OCI-LY3 (cell line): Measurements from ENCODE around the gene BCR.

Experiments used
- H2AFZ ChIP-seq: fragments of 200-600, 300-600 bp; shearing (Covaris generic); 2 replicates; pipeline ENCODE4 v1.6.0; 2014; ENCODE audit warnings: antibody characterized with exemption, low read depth, low read length
- H3K27ac ChIP-seq: fragments of 200-600, 300-600 bp; sonication (generic); 2 replicates; pipeline ENCODE4 v1.5.1; 2014; ENCODE audit warnings: mild to moderate bottlenecking, low read length, moderate library complexity, mixed read lengths
- H3K27me3 ChIP-seq: fragments of 200-600, 300-600 bp; sonication (generic); 2 replicates; pipeline ENCODE4 v1.6.1; 2014; ENCODE audit warnings: low read depth, low read length, mixed read lengths
- H3K36me3 ChIP-seq: fragments of 200-600, 300-600 bp; sonication (generic); replicated peaks from 2 replicates; pipeline ENCODE3; 2014; ENCODE audit warnings: low read depth, low read length, mixed read lengths
- H3K4me1 ChIP-seq: fragments of 300-600, 200-600 bp; sonication (generic); 2 replicates; pipeline ENCODE4 v1.6.1; 2014; ENCODE audit warnings: low read length, mixed read lengths
- H3K4me2 ChIP-seq: fragments of 200-600, 300-600 bp; sonication (generic); 2 replicates; pipeline ENCODE4 v1.6.1; 2014; ENCODE audit warnings: low read length, mixed read lengths
- H3K4me3 ChIP-seq: fragments of 300-600, 200-600 bp; sonication (generic); 2 replicates; pipeline ENCODE4 v1.5.1; 2014; ENCODE audit warnings: antibody characterized with exemption, mild to moderate bottlenecking, low read length, moderate library complexity
- H3K79me2 ChIP-seq: fragments of 300-600, 200-600 bp; shearing (Covaris generic); 2 replicates; pipeline ENCODE4 v1.6.1; 2014; ENCODE audit warnings: mild to moderate bottlenecking, low read length, mixed read lengths
- H3K9ac ChIP-seq: fragments of 300-600, 200-600 bp; shearing (Covaris generic); 2 replicates; pipeline ENCODE4 v1.6.0; 2014; ENCODE audit warnings: mild to moderate bottlenecking, low read length, moderate library complexity
- H3K9me3 ChIP-seq: fragments of 200-600, 300-600 bp; shearing (Covaris generic); 2 replicates; pipeline ENCODE4 v1.6.1; 2014; ENCODE audit warnings: low read length, mixed read lengths; ENCODE audit not compliant: insufficient read depth
- H4K20me1 ChIP-seq: fragments of 200-600, 300-600 bp; sonication (generic); 2 replicates; pipeline ENCODE4 v1.6.1; 2016; ENCODE audit warnings: low read length, mixed read lengths; ENCODE audit not compliant: insufficient read depth
- EZH2phosphoT487 ChIP-seq: fragments of 200-600 bp; shearing (Covaris generic); IDR thresholded peaks from 2 replicates; pipeline ENCODE4 v1.6.1; 2018; ENCODE audit warnings: antibody characterized with exemption, mixed run types, low read depth
- TF ChIP-seq, protein P1 (sequence below): fragments of 200-600, 300-600 bp; sonication (generic); IDR thresholded peaks from 2 replicates; pipeline ENCODE4 v1.5.1; 2014; ENCODE audit warnings: antibody characterized with exemption, low read length, low read depth

Gene BCR

DNA sequence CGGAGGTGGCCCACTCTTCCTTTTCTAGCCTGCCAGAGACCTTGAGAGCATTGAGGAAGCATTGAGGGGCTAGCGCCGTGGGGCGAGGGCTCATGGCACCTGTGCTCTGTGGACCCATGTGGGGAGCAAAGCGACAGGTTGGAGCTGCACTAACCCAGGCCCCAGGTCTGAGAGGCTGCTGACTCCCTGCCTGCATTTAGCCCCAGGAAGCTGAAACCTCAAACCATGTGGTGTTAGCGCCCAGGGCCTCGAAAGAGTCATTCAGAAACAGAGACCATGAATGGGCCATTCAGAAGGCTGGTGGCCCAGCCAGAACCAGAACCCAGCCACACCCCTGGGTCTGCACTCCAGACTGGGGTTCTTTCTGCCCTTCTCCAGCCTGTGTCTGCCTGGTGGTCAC lies 88.6 kb downstream of the BCR start:
- peaks cover 16% of the 10 kb centered on the region; the same call in 1 of the 2 replicates for H3K4me1 ChIP-seq
- no peaks in the 10 kb centered on the region; the same call in 1 of the 2 replicates for H3K27me3 ChIP-seq
- H2AFZ ChIP-seq, result no peak overlapping the region
- no peaks in the 10 kb centered on the region for H3K36me3 ChIP-seq
- H3K4me2 ChIP-seq, result 0 out of 2 replicates have a peak overlapping the region, but pooled peaks have one; percentile 25
- H3K27ac ChIP-seq, result no peak overlapping the region
- H3K9me3 ChIP-seq, result no peaks in the 10 kb centered on the region
- H3K4me3 ChIP-seq, result no peak overlapping the region
- no peaks in the 10 kb centered on the region for H3K79me2 ChIP-seq
- H3K9ac ChIP-seq, result no peak overlapping the region
- TF ChIP-seq, protein P1, sequence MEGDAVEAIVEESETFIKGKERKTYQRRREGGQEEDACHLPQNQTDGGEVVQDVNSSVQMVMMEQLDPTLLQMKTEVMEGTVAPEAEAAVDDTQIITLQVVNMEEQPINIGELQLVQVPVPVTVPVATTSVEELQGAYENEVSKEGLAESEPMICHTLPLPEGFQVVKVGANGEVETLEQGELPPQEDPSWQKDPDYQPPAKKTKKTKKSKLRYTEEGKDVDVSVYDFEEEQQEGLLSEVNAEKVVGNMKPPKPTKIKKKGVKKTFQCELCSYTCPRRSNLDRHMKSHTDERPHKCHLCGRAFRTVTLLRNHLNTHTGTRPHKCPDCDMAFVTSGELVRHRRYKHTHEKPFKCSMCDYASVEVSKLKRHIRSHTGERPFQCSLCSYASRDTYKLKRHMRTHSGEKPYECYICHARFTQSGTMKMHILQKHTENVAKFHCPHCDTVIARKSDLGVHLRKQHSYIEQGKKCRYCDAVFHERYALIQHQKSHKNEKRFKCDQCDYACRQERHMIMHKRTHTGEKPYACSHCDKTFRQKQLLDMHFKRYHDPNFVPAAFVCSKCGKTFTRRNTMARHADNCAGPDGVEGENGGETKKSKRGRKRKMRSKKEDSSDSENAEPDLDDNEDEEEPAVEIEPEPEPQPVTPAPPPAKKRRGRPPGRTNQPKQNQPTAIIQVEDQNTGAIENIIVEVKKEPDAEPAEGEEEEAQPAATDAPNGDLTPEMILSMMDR, result no peak
- TF ChIP-seq EZH2phosphoT487, result no peak
- no peaks in the 10 kb centered on the region for H4K20me1 ChIP-seq

DNA sequence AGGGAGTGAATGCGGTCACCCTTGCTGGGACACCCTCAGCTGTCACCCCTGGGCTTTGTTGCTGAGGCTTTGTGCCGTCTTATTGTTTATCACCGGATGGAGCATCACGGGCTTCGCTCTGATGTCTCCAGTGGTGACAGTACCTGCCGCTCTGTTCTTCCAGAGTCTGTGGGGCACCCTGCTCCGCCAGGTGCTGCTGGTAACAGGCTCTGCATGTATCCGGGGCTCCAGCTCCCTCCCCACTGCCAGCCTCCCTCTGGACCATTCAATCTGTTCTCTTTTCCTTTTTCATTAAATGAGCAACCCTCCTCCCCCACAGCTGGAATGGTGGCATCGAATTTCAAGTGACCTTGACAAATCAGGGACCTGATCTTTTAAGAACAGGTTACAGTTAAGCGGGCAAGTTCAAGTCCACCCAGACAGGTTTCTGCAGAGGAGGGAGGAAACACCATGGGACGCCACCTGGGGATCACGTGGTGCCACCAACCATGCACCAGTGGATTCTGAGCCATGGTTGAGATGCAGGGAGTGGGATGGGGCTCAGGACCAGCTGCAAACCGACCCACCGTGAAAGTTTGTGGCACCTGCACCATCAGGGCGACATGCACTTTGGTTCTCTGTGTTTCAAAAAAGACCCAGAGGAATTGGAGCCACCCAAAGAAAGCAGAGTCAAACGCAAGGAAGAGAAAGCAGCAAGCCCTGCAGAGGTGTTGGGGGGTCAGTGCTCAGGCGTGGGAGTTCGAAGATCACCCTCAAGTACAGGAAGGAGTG lies 89.3 kb downstream of the BCR start:
- no peak overlapping the region for H3K4me3 ChIP-seq

DNA sequence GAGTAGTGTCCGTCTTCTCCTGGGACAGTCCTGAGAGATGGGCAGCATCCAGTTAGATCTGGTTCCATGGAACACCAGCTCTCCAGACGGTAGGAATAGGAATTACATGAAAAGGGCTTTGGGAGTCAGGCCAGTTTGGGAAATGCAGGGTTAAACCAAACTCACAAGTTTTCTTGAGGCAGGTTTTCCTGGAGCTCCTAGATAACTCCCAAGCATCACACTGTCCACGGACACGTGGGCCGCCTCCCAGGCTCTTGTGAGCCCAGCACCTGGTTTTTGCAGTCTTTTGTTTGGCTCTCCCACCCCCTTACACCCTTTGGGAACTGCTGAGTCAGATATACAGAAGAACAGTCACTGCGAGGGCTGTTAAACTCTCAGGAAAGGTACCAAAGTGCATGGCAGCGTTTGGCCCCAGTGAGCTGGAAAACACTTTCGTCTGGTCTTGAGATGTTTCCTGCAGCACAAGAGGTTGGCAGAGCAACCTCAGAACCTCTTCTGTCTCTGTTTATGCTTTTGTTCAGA lies 90.0 kb downstream of the BCR start:
- H3K36me3 ChIP-seq, result no peaks in the 10 kb centered on the region
- no peak overlapping the region for H2AFZ ChIP-seq
- no peaks in the 10 kb centered on the region for H4K20me1 ChIP-seq
- no peak overlapping the region for H3K9ac ChIP-seq
- H3K4me1 ChIP-seq, result peaks cover 16% of the 10 kb centered on the region; the same call in 1 of the 2 replicates
- H3K79me2 ChIP-seq, result no peaks in the 10 kb centered on the region
- H3K4me3 ChIP-seq, result no peak overlapping the region
- H3K27ac ChIP-seq, result no peak overlapping the region
- TF ChIP-seq, protein P1, result no peak
- TF ChIP-seq EZH2phosphoT487, result no peak
- no peaks in the 10 kb centered on the region for H3K9me3 ChIP-seq
- H3K4me2 ChIP-seq, result no peak overlapping the region
- no peaks in the 10 kb centered on the region; the same call in 1 of the 2 replicates for H3K27me3 ChIP-seq

More for the DNA sequence above, 89.3 kb downstream of the BCR start:
- H3K79me2 ChIP-seq, result no peaks in the 10 kb centered on the region
- H3K27me3 ChIP-seq, result no peaks in the 10 kb centered on the region; the same call in 1 of the 2 replicates
- H3K9ac ChIP-seq, result no peak overlapping the region
- no peaks in the 10 kb centered on the region for H3K9me3 ChIP-seq
- H3K4me2 ChIP-seq, result peak overlapping the region; percentile 25; the same call in 1 of the 2 replicates
- no peak for TF ChIP-seq EZH2phosphoT487
- H3K4me1 ChIP-seq, result peaks cover 16% of the 10 kb centered on the region; the same call in 1 of the 2 replicates
- H3K27ac ChIP-seq, result no peak overlapping the region
- no peaks in the 10 kb centered on the region for H4K20me1 ChIP-seq
- no peak overlapping the region for H2AFZ ChIP-seq
- no peaks in the 10 kb centered on the region for H3K36me3 ChIP-seq

DNA sequence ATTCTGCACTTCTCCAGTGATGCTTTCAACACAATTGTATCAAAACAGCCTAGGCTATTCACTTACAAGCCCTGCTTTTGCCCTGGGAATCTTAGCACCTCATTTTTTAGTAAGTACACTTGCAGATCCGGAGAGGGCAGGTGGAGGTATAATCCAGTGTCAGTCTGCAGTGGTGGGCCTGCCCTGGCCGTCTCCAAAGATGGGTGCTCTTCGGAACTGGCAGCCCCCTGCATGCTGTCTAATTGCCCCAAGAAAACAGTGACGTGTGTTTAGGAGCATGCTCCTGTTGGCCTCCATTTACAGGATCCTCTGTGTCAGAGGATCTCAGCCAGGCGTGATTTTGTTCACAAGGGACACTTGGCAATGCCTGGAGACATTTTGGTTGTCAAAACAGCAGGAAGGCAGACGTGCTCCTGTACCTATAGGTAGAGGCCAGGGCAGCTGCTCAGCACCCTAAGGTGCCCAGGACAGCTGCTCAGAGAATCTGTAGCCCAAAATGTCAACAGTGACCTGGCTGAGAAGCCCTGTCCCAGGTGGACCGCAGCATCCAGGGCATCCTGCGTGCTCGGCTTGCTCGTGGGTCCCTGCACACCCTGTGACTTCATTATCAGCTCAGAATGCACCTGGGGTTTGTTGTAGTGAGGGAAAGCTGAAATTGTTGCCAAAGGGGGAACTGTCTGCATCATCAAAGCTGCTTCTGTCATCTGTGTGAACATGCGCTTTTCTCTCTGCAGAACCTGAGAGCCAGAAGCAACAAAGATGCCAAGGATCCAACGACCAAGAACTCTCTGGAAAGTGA lies 90.7 kb downstream of the BCR start:
- H4K20me1 ChIP-seq, result no peaks in the 10 kb centered on the region

More for the DNA sequence above, 90.7 kb downstream of the BCR start:
- no peak overlapping the region for H2AFZ ChIP-seq
- H3K9me3 ChIP-seq, result no peaks in the 10 kb centered on the region
- H3K27ac ChIP-seq, result no peak overlapping the region
- H3K4me2 ChIP-seq, result no peak overlapping the region
- H3K27me3 ChIP-seq, result no peaks in the 10 kb centered on the region; the same call in 1 of the 2 replicates
- no peaks in the 10 kb centered on the region for H3K79me2 ChIP-seq
- no peaks in the 10 kb centered on the region for H3K36me3 ChIP-seq
- peaks cover 16% of the 10 kb centered on the region; the same call in 1 of the 2 replicates for H3K4me1 ChIP-seq
- no peak overlapping the region for H3K9ac ChIP-seq
- H3K4me3 ChIP-seq, result no peak overlapping the region
- TF ChIP-seq EZH2phosphoT487, result no peak
- TF ChIP-seq, protein P1, result no peak
